HG02840 (cell line): ENCODE results near the gene SLC10A6.

ENCODE experiments used
- ATAC-seq: cut with Tn5 transposase; IDR thresholded peaks from one replicate; pipeline ENCODE4 v1.9.1; 2021; ENCODE audit warnings: mild to moderate bottlenecking, moderate library complexity, moderate number of reproducible peaks; ENCODE audit not compliant: unreplicated experiment, low FRiP score

Gene SLC10A6

GRCh38 chr4:86809809-86810208 lies 39.4 kb downstream of the SLC10A6 start:
- ATAC-seq, result no peak

- no peak for ATAC-seq
These were observed 58.1 kb downstream of the SLC10A6 start for GRCh38 chr4:86791126-86791525.

- no peak for ATAC-seq
These were observed 60.4 kb downstream of the SLC10A6 start for GRCh38 chr4:86788826-86789225.

- no peak for ATAC-seq
These were observed 71.0 kb downstream of the SLC10A6 start for GRCh38 chr4:86778175-86778574.

DNA sequence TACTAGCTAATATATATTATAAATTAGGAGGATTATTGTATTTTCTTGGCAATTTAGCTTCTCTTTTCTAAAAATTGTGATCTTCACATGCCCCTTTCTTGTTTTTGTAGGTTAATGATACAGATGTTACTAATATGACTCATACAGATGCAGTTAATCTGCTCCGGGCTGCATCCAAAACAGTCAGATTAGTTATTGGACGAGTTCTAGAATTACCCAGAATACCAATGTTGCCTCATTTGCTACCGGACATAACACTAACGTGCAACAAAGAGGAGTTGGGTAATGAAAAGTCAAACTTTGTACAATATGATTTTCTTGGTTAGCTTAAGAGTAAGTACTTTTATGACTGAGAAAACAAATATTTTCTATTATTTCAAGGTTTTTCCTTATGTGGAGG lies 74.1 kb downstream of the SLC10A6 start:
- no peak for ATAC-seq
